Pulmonary artery endothelial cell (primary cell): Measurements from ENCODE around the gene LRRC8D. TPM values are rescaled to one million over a fixed set of nuclear protein-coding genes. Genes with fewer than 3 reads are reported as not detected.

Experiments used
- DNase-seq: peaks from one replicate; pipeline ENCODE4 v3.0.0-alpha.2; 2011; ENCODE audit warnings: low read depth, low spot score
- total RNA-seq: library from RNA; depleted of rRNA; stranded (reverse); fragments of >200 nt; gene quantifications from 2 replicates; pipeline ENCODE4 v1.2.3, GENCODE V29; 2014

LRRC8D gene
- total RNA-seq, 1 donor from 2014 or later = 26.4 TPM

DNA sequence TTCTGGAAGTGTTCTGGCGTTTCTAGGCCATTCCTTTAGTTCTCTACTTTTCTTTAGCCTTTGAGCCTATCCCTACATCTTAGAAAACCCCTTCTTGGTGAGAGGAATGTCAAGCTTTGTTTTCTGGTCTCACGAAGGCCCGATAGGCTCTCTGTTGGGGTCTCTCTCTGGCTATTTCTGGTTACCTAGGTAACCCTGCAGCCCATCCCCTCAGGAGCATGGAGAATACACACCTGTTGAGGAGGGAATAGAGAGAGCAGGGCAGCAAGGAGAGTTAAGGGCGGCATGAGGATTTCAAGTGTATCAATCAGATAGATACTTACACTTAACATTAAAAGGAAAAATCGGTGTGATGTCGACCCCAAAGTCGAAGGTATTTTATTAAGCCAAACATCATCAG is 45.7 kb downstream of the LRRC8D start:
- no peak for DNase-seq

DNA sequence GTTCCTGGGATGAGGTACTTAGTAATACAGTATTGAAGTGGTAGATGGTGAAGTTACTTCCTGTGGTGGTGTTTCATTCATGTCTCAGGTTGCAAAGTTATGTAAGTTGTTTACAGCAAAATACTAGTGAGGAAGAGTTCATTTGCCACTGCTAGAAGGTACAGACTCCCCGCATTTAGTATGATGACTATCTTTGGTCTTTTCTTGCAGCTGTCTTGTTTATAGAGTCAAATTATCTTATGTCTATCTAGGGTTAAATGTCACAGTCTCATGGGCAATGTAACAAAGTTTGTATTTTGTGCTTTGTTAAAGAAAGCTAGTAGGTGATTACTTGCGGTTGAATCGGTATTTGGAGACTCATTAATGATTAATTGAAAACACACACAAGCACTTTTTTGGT is 50.2 kb downstream of the LRRC8D start:
- DNase-seq = no peak

GRCh38 chr1:89871768-89872473 is 51.1 kb downstream of the LRRC8D start:
- DNase-seq = no peak

DNA sequence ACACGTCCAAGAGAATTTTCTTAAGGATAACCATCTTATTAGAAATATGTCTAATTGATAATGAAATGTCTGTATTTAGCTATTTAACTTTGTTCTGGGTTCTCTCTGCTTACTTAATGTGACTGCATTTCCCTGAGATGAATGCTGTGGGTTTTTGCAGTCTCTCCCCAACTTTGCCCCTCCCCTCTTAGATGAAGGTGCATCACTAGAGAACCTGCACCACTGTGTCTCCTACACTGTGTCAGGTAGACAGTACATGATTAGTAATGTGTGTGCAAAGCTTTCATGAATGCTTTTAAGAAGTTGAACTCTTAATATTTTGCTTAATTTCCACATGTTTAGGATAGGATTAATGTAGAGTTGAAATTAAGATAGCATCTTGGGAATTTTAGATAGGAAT is 51.7 kb downstream of the LRRC8D start:
- DNase-seq = no peak

DNA sequence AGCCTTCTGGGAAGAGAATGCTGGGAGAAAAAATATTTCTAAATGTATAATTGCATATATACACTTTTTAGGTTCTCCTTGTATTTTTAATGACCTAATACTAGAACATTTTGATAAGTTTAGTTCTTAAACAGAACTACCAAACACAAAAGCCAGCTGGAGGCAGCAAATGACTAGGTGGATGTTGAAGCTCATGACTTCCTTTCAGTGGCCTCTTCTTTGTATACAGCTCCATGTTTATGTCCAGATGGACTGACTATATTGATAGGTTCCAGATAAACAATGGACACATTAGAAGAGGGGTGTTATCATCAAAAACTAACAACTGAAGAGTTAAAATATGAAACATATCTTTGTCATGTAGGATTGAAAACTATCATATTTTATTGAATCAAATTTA is 52.5 kb downstream of the LRRC8D start:
- no peak for DNase-seq

- DNase-seq = peak; percentile 74
Observed at GRCh38 chr1:89873770-89874169, 52.9 kb downstream of the LRRC8D start.

DNA sequence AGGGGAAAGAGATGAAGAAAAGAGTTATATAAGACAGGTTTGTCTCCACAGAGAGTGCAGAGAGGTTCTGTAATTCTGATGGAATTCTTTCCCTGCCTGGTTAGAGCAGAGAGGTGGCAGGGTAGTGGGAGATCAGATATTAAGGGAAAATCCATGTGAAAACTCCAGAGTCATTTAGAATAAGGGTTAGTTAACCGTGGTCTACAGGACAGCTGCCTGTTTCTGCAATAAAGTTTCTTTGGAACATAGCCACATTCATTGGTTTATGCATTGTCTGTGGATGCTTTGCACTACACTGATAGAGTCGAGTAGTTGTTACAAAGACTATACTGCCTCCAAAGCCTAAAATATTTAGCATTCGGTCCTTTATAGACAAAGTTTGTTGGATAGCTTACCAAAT is 55.6 kb downstream of the LRRC8D start:
- no peak for DNase-seq

GRCh38 chr1:89877756-89878155 is 56.9 kb downstream of the LRRC8D start:
- DNase-seq = no peak

- no peak for DNase-seq
Observed at GRCh38 chr1:89878256-89878655, 57.4 kb downstream of the LRRC8D start.

- no peak for DNase-seq
Observed at GRCh38 chr1:89880679-89881078, 59.8 kb downstream of the LRRC8D start.

DNA sequence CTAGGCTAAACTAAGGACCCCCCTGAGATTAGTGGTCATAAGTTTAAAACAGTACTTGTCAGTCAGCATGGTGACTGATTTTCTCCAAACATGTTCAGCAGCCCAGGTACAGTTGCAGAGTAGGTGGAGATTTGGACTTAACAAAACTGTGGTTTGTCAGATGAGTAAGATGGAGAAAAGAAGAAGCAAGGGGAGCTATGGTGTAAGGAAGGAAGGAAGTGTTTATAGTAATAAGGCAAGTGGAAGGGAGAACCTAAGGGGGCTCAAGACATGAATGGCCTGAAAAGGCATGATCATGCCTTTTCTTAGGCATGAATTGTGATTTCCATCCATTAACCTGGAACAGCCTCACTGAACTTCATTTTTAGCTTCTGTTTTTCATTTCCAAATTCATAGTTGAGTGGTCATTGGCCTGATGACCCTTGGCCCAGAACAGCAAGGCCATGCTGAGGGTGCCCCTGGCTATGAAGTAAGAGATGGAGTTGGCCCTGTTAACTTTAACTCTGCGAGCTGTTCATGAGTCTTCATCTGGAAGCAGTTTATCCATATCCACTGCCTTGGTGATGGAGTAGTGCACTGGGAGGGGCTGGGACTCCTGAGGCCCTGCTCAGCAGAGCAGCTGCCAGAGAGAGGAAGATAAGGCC is 60.7 kb downstream of the LRRC8D start:
- no peak for DNase-seq

- no peak for DNase-seq
Observed at GRCh38 chr1:89882348-89883029, 61.7 kb downstream of the LRRC8D start.

DNA sequence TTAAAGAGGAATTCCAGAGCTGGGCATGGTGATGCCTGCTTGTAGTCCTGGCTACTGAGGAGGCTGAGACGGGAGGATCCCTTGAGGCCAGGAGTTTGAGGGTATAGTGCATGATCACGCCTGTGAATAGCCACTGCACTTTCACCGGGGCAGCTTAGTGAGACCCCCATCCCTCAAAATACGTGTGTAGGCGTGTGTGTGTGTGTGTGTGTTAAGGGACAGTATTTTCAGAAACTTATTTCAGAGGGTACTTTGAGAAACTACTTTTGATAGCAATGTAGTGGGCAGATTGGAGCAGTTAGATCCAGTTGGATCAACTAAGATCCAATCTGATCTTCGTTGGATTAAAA is 62.2 kb downstream of the LRRC8D start:
- DNase-seq = no peak

DNA sequence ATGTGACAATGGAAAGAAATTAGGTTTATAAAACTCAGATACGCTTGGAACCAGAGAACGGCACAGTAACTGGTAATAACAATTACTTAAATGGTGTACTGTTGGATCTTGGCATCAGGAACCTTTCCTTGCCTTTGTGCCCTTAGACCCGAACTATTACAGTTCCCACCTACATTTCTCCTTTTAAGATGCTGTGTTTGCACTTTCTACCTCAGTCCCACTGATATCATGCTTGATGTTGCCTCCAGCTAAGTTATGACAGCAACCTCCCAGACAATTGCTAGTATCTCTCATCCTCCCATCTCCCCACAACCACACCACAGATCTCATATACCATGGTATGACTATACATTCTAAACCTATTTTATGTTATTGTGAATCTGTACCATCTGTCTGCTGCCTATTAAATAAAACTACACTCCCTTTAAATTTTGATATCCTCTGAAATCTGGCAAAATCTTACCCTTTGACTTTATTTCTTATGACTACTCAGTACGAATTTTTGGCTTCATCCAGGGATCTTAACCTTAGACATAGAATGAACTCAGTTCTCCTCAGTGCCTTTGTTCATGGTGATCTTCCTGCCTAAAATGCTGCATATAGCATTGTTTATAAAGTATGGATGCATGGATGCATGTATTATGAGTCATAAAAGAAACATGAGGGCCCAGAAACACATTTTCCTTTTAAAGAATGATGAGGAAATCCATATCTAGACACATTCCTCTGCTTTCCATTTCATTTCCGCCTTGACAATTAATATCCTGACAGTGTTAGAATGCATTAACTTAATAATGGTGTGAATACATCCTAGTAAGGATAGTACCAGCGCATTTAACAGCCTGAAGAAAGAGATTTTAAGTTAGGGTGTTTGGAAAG is 64.1 kb downstream of the LRRC8D start:
- peak; percentile 71 for DNase-seq

DNA sequence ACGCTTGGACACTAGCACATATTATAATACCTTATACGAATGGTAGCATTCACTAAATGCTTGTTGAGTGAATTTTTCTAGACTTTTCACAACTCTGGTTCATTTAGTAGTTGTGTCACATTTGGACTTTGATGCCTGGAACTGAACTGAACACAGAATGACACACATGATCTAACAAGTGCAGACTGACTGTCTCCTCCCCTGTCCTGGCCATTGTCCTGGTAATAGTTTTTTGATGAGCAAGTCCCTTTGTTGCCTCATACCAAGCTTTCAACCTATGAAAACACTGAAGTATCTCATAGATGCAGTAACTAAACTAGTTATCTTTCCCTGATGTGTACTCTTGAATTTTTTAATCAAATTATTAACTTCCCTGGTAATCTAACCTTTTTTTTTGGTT is 66.4 kb downstream of the LRRC8D start:
- no peak for DNase-seq

GRCh38 chr1:89887713-89888112 is 66.9 kb downstream of the LRRC8D start:
- DNase-seq = no peak

- DNase-seq = no peak
Observed at GRCh38 chr1:89888480-89889322, 67.9 kb downstream of the LRRC8D start.

DNA sequence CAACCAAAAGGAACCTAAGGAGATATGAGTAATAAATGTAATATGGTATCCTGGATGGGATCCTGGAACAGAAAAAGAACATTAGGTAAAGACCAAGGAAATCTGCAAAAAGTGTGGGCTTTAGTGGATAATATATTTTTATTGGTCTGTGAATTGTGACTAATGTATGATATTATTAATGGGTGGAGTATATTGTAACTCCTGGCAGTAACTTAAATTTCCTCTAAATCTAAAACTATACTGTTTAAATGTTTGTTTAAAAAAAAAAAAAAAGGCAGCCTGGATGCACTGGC is 68.4 kb downstream of the LRRC8D start:
- DNase-seq = no peak

DNA sequence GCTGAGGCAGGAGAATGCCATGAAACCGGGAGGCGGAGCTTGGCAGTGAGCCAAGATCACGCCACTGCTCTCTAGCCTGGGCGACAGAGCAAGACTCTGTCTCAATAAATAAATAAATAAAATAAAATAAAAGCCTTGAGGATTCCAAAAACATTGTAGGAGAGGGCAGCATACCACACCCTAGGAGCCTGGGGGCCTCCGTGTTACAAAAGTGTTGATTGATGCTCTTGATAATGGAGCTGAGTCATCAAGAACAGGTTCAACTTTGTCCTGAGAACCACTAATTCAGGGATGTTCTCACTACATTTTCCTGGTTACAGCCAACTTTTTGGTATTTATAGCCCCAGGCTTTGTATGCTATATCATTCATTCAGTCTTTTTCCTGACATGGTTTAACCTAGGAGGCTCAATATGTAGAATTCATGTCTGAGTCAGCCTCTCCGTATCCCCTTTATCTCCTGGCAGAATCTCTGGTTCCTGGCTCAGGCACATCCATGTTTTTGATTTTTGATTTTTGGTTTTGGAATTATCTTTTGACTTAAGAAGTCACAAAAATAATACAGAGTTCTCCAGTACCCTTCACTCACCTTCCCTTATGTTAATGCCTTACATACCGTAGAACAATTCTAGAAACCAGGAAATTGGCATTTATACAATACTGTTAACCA is 69.4 kb downstream of the LRRC8D start:
- no peak for DNase-seq

DNA sequence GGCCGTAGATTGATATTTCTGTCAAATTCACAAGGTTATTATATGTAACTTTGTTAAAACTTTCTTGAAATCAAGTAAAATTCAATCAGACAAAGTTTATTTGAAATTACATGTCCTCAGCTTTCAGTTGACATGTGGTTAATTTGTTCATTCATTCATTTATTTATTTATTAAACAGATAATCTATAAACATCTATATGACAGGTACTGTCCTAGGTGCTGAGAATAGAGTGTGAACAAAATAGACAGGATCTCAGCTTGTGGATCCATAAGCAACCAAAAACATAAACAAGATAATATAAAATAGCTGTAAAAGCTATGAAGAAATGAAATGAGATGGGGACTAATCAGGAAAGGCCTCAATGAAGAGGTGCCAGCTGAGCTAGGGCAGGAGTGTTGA is 72.0 kb downstream of the LRRC8D start:
- DNase-seq = no peak
